Liver (tissue), 9 donors: Measurements from ENCODE around the gene SLC39A1. TPM values are rescaled to one million over a fixed set of nuclear protein-coding genes. Genes with fewer than 3 reads are reported as not detected.

Experiments
- DNase-seq: peaks from one replicate; pipeline ENCODE4 v3.0.0-alpha.2; 2017; ENCODE audit warnings: low spot score
- H3K27ac ChIP-seq, 2 donors: one replicate each; pipeline ENCODE4 v1.7.0; 2013; ENCODE audit warnings: inconsistent platforms in 2 of 2, low read length in 2 of 2, control low read depth in 1 of 2, low read depth in 1 of 2, mild to moderate bottlenecking in 1 of 2
- H3K27me3 ChIP-seq, 4 donors: one replicate each; pipeline versions ENCODE4 v1.6.1 to v1.7.0; 2013; ENCODE audit warnings: low read length in 3 of 4, inconsistent platforms in 1 of 4, mild to moderate bottlenecking in 1 of 4, moderate library complexity in 1 of 4; ENCODE audit not compliant: control insufficient read depth in 4 of 4, insufficient read depth in 4 of 4
- H3K36me3 ChIP-seq, 4 donors: one replicate each; pipeline versions ENCODE4 v1.6.1 to v1.7.0; 2013; ENCODE audit warnings: low read length in 3 of 4, mild to moderate bottlenecking in 3 of 4, low read depth in 1 of 4, moderate library complexity in 1 of 4; ENCODE audit not compliant: control insufficient read depth in 4 of 4, insufficient read depth in 3 of 4
- H3K4me1 ChIP-seq, 4 donors: one replicate each; pipeline versions ENCODE4 v1.6.1 to v1.7.0; 2013; ENCODE audit warnings: low read length in 3 of 4, mild to moderate bottlenecking in 3 of 4, moderate library complexity in 1 of 4; ENCODE audit not compliant: control insufficient read depth in 4 of 4, insufficient read depth in 4 of 4
- H3K4me3 ChIP-seq, 3 donors: one replicate each; pipeline versions ENCODE4 v1.6.1 to v1.7.0; 2013; ENCODE audit warnings: low read length in 3 of 3, control low read depth in 1 of 3, low read depth in 1 of 3, mild to moderate bottlenecking in 1 of 3
- H3K9ac ChIP-seq, 2 donors: one replicate each; pipeline ENCODE4 v1.7.0; 2013; ENCODE audit warnings: low read length in 2 of 2, mild to moderate bottlenecking in 2 of 2, moderate library complexity in 2 of 2, control low read depth in 1 of 2, low read depth in 1 of 2
- H3K9me3 ChIP-seq, 4 donors: one replicate each; pipeline versions ENCODE4 v1.6.1 to v1.7.0; 2013; ENCODE audit warnings: low read length in 3 of 4; ENCODE audit not compliant: control insufficient read depth in 4 of 4
- ATF3 ChIP-seq: IDR thresholded peaks from 2 replicates; pipeline ENCODE4 v1.6.1; 2016; ENCODE audit warnings: antibody characterized with exemption
- CTCF ChIP-seq: fragments of 150-350 bp; IDR thresholded peaks from 2 replicates; pipeline ENCODE4 v1.5.1; 2017; ENCODE audit warnings: improper control_type of control experiment, low read depth, low read length; ENCODE audit not compliant: missing input control
- EGR1 ChIP-seq, 2 donors: IDR thresholded peaks; 2 replicates each; pipeline ENCODE4 v1.6.1; 2016 to 2018; ENCODE audit warnings: antibody characterized with exemption in 2 of 2, low read depth in 2 of 2
- FOXA2 ChIP-seq: IDR thresholded peaks from 2 replicates; pipeline ENCODE4 v1.6.1; 2016; ENCODE audit warnings: antibody characterized with exemption
- GABPA ChIP-seq, 2 donors: IDR thresholded peaks in 1 of 2; conservative IDR thresholded peaks in 1 of 2; 2 replicates each; pipeline ENCODE4 v1.6.1; 2016; ENCODE audit warnings: antibody characterized with exemption in 2 of 2, mild to moderate bottlenecking in 1 of 2, moderate library complexity in 1 of 2
- HNF4G ChIP-seq: IDR thresholded peaks from 2 replicates; pipeline ENCODE4 v1.6.1; 2016; ENCODE audit warnings: antibody characterized with exemption
- JUND ChIP-seq, 2 donors: IDR thresholded peaks; 2 replicates each; pipeline ENCODE4 v1.6.1; 2016; ENCODE audit warnings: antibody characterized with exemption in 2 of 2
- MAX ChIP-seq: IDR thresholded peaks from 2 replicates; pipeline ENCODE4 v1.6.1; 2016; ENCODE audit warnings: antibody characterized with exemption
- NR2F2 ChIP-seq: IDR thresholded peaks from 2 replicates; pipeline ENCODE4 v1.6.1; 2016; ENCODE audit warnings: antibody characterized with exemption
- REST ChIP-seq: IDR thresholded peaks from 2 replicates; pipeline ENCODE4 v1.6.1; 2016; ENCODE audit warnings: antibody characterized with exemption, mild to moderate bottlenecking
- RXRA ChIP-seq, 2 donors: IDR thresholded peaks; 2 replicates each; pipeline ENCODE4 v1.6.1; 2017 to 2018; ENCODE audit warnings: antibody characterized with exemption in 2 of 2, mild to moderate bottlenecking in 1 of 2
- TAF1 ChIP-seq: conservative IDR thresholded peaks from 2 replicates; pipeline ENCODE4 v1.6.1; 2016; ENCODE audit warnings: antibody characterized with exemption, mild to moderate bottlenecking
- YY1 ChIP-seq: IDR thresholded peaks from 2 replicates; pipeline ENCODE4 v1.6.1; 2016; ENCODE audit warnings: antibody characterized with exemption, mild to moderate bottlenecking
- ZBTB33 ChIP-seq: IDR thresholded peaks from 2 replicates; pipeline ENCODE4 v1.6.1; 2016; ENCODE audit warnings: antibody characterized with exemption
- WGBS: extraction: QIAGEN DNeasy Blood & Tissue Kit; methylation state at CpG from one replicate; pipeline ENCODE4 v1.1.7; 2013; 5-methylcytosine and 5-hydroxymethylcytosine counted together
- polyA plus RNA-seq, 2 donors: library from polyadenylated mRNA; stranded (reverse) in 1 of 2; unstranded in 1 of 2; fragments of 200-250 nt in 1 of 2; fragments of >200 nt in 1 of 2; fragmentation: Nextera tagmentation in 1 of 2; extraction: Ambion mirVana in 1 of 2; gene quantifications; one replicate each; pipeline versions ENCODE4 v1.2.1 to v1.2.3, GENCODE V29; 2013 to 2015
- total RNA-seq, 2 donors: library from RNA; depleted of rRNA; stranded (reverse); fragments of >200 nt; gene quantifications; one replicate each; pipeline ENCODE4 v1.2.3, GENCODE V29; 2014
- donor health status: healthy.
- donor health status: healthy.
- donor health status: healthy.
- donor health status: healthy.
- donor health status: healthy.

Gene SLC39A1
- total and polyA plus RNA-seq, 4 donors, result 38.8 to 70.3 (median 54.6) TPM

- TF ChIP-seq FOXA2, result no peak
- no peak for TF ChIP-seq REST
- TF ChIP-seq NR2F2, result no peak
- TF ChIP-seq EGR1 (IDR thresholded peaks at IDR 0.05; ENCODE audit: low read depth in 2 of 2), result no peak
- no peak for TF ChIP-seq ATF3
- no peak for TF ChIP-seq CTCF
- TF ChIP-seq TAF1, result no peak
- no peak for TF ChIP-seq RXRA (IDR thresholded peaks at IDR 0.05)
- TF ChIP-seq JUND (IDR thresholded peaks at IDR 0.05), result no peak
- no peak for TF ChIP-seq ZBTB33
- no peak for TF ChIP-seq MAX
- no peak for TF ChIP-seq GABPA (IDR thresholded peaks at IDR 0.05 in 1 of 2, conservative IDR thresholded peaks at IDR 0.05 in 1 of 2)
- DNase-seq, result no peak
- Histone ChIP-seq H3K27ac (no peak overlapping the region), H3K9me3 (no peaks in the 10 kb centered on the region), H3K9ac (no peak overlapping the region), H3K4me3 (no peak overlapping the region), H3K27me3 (no peaks in the 10 kb centered on the region), H3K4me1 (peaks cover 11 to 40% (median 36%) of the 10 kb centered on the region in 4 donors), H3K36me3 (peaks cover 12 to 41% (median 31%) of the 10 kb centered on the region in 4 donors)
- WGBS, result 90% methylated on average over 2 of the region's 2 CpGs
Observed at GRCh38 chr1:153951801-153952200, 11.5 kb downstream of the SLC39A1 start.

GRCh38 chr1:153951183-153951582, 12.2 kb downstream of the SLC39A1 start:
- H3K9me3 ChIP-seq, result no peaks in the 10 kb centered on the region
- DNase-seq, result no peak
- WGBS, result 96% methylated on average over 11 of the region's 11 CpGs
- H3K4me1 ChIP-seq, result peaks cover 8 to 36% (median 32%) of the 10 kb centered on the region in 4 donors
- no peak overlapping the region for H3K9ac ChIP-seq
- no peaks in the 10 kb centered on the region for H3K27me3 ChIP-seq
- peaks cover 12 to 41% (median 31%) of the 10 kb centered on the region in 4 donors for H3K36me3 ChIP-seq
- no peak overlapping the region for H3K27ac ChIP-seq
- no peak overlapping the region for H3K4me3 ChIP-seq
- no peak for TF ChIP-seq EGR1 (IDR thresholded peaks at IDR 0.05; ENCODE audit: low read depth in 2 of 2)
- TF ChIP-seq GABPA (IDR thresholded peaks at IDR 0.05 in 1 of 2, conservative IDR thresholded peaks at IDR 0.05 in 1 of 2), result no peak
- no peak for TF ChIP-seq HNF4G
- TF ChIP-seq YY1, result no peak
